ENCODE measurements around the gene S100A1. TPM values are rescaled to one million over a fixed set of nuclear protein-coding genes. Genes with fewer than 3 reads are reported as not detected.
A peak's percentile ranks its signal among the peaks of the same experiment; 100 is the strongest.

Gene S100A1
- total and polyA plus RNA-seq, 2 of the 13 experiments (the other 11 are each of a cell fraction or from before 2014, with no cell fraction given): 120 to 251 TPM

DNA sequence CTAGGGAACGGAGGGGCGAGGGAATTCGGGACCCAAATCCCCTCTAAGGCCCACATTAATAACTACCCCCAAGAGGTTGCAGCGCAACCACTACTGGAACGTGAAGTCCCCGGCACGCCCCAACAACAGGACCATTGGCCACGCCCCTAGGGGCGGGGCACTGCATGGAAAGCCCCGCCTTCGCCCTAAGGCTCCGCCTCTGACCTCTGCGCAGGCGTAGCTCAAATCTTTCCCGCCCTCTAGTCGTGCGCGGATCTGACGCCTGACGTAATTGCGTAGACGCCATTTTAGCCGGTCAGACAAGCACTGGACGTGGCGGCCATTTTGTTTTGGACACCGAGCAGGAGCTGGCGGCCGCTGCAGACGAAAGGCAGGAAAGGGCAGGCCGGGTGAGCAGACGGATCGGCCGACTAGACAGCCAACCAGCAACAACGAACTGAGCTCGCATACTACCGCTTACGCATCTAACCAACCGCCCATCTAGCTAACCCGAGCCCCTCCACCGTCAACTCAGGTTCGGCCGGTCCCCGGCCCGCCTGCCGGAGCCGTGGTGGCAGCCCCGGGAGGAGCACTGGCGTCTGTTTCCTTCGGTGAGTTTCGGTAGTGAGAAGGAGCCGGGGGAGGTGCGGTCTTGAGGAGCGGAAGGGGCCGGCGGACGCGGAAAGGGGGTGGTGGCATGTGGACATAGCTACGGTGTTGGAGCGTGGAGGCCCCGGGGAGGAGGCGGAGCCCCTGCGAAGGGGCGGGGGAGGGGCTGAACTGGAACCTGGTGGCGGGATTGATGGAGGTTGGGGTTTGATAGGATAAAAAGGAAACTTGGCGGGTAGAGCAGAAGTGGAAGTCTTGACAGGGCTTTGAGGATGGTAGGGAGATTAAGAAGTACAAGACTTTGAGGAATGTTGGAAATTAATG lies 5.8 kb downstream of the S100A1 start, which contains the start of gene CHTOP (continued):
- no peak for TF ChIP-seq ZBTB49 (CRISPR knock-in tag; IDR thresholded peaks at IDR 0.05; ENCODE audit: borderline replicate concordance)
- no peak for TF ChIP-seq BCLAF1 (IDR thresholded peaks at IDR 0.05)
- no peak for TF ChIP-seq NR1H2 (CRISPR knock-in tag; IDR thresholded peaks at IDR 0.05; ENCODE audit: borderline replicate concordance, low read depth)
- no peak for TF ChIP-seq PCBP2 (optimal IDR thresholded peaks at IDR 0.05; ENCODE audit: low read depth, low read length, poor library complexity, severe bottlenecking)
- no peak for TF ChIP-seq PTBP1 (IDR thresholded peaks at IDR 0.05; ENCODE audit: low read depth, low read length, poor library complexity, severe bottlenecking)
- TF ChIP-seq THAP9 (CRISPR knock-in tag; IDR thresholded peaks at IDR 0.05; ENCODE audit: borderline replicate concordance): peak; percentile 96
- TF ChIP-seq ZNF557 (CRISPR knock-in tag; IDR thresholded peaks at IDR 0.05): no peak
- no peak for TF ChIP-seq ZEB1 (IDR thresholded peaks at IDR 0.05; ENCODE audit: insufficient replicate concordance, low read depth)
- TF ChIP-seq FOXC1 (CRISPR knock-in tag; IDR thresholded peaks at IDR 0.05; ENCODE audit: borderline replicate concordance): peak; percentile 88; the same call in 1 of the 2 replicates
- peak; percentile 79 for TF ChIP-seq HMGXB3 (CRISPR knock-in tag; IDR thresholded peaks at IDR 0.05; ENCODE audit: borderline replicate concordance)
- TF ChIP-seq ZNF230 (CRISPR knock-in tag; IDR thresholded peaks at IDR 0.05): no peak; the same call in 1 of the 2 replicates
- TF ChIP-seq, protein P1, sequence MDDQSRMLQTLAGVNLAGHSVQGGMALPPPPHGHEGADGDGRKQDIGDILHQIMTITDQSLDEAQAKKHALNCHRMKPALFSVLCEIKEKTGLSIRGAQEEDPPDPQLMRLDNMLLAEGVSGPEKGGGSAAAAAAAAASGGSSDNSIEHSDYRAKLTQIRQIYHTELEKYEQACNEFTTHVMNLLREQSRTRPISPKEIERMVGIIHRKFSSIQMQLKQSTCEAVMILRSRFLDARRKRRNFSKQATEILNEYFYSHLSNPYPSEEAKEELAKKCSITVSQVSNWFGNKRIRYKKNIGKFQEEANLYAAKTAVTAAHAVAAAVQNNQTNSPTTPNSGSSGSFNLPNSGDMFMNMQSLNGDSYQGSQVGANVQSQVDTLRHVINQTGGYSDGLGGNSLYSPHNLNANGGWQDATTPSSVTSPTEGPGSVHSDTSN (CRISPR knock-in tag; IDR thresholded peaks at IDR 0.05; ENCODE audit: borderline replicate concordance): no peak
